NCI-H1048 (cell line): ENCODE measurements around the gene PEX12.
"Not testable (repeated sequence)": the region's sequence is repeated elsewhere in the genome, so short reads cannot be mapped to it uniquely, and the experiment has no call there.

Experiments
- DNase-seq: peaks from one replicate; lab custom pipeline; 2025; lab: John Stamatoyannopoulos, UW

The PEX12 gene

GRCh38 chr17:35577830-35578196 lies 558 bp downstream of the PEX12 start:
- DNase-seq, result no peak

GRCh38 chr17:35575759-35576158 lies 2.6 kb downstream of the PEX12 start:
- no peak for DNase-seq

GRCh38 chr17:35569405-35569804 lies 9.0 kb downstream of the PEX12 start:
- no peak for DNase-seq

GRCh38 chr17:35568561-35568960 lies 9.8 kb downstream of the PEX12 start:
- DNase-seq, result no peak

- no peak for DNase-seq
These were observed 11.4 kb downstream of the PEX12 start for GRCh38 chr17:35566968-35567367.

GRCh38 chr17:35563181-35563580 lies 15.2 kb downstream of the PEX12 start:
- DNase-seq, result not testable (repeated sequence)

GRCh38 chr17:35560703-35561102 lies 17.7 kb downstream of the PEX12 start, which contains the start of gene SLFN14:
TSS of gene SLFN14 (minus strand) at chr17:35560819. CDS start at chr17:35558062, 2,757 bp downstream.
- no peak for DNase-seq

GRCh38 chr17:35559495-35560210 lies 18.7 kb downstream of the PEX12 start:
- no peak for DNase-seq

- DNase-seq, result no peak
These were observed 21.0 kb downstream of the PEX12 start for GRCh38 chr17:35557353-35557752.

- no peak for DNase-seq
These were observed 22.7 kb downstream of the PEX12 start for GRCh38 chr17:35555691-35556090.

- no peak for DNase-seq
These were observed 23.7 kb downstream of the PEX12 start for GRCh38 chr17:35554668-35555067.

GRCh38 chr17:35553310-35553709 lies 25.1 kb downstream of the PEX12 start:
- DNase-seq, result no peak

GRCh38 chr17:35548978-35549377 lies 29.4 kb downstream of the PEX12 start:
- no peak for DNase-seq

GRCh38 chr17:35548208-35548810 lies 30.1 kb downstream of the PEX12 start:
- DNase-seq, result no peak

- no peak for DNase-seq
These were observed 31.9 kb downstream of the PEX12 start for GRCh38 chr17:35546487-35546886.

GRCh38 chr17:35545150-35545549 lies 33.2 kb downstream of the PEX12 start:
- no peak for DNase-seq

- no peak for DNase-seq
These were observed 34.5 kb downstream of the PEX12 start for GRCh38 chr17:35543856-35544255.

GRCh38 chr17:35542990-35543389 lies 35.4 kb downstream of the PEX12 start:
- DNase-seq, result no peak

- no peak for DNase-seq
These were observed 36.9 kb downstream of the PEX12 start for GRCh38 chr17:35541434-35541833.

- no peak for DNase-seq
These were observed 37.6 kb downstream of the PEX12 start for GRCh38 chr17:35540589-35541404.

GRCh38 chr17:35539659-35540026 lies 38.7 kb downstream of the PEX12 start:
- no peak for DNase-seq

GRCh38 chr17:35537601-35538141 lies 40.7 kb downstream of the PEX12 start, which contains the start of gene SLFN12L:
TSS of gene SLFN12L (minus strand) at chr17:35537678. CDS start at chr17:35522364, 15,314 bp downstream.
- DNase-seq, result no peak
